ENCODE results near the gene OVOL2. TPM values are rescaled to one million over a fixed set of nuclear protein-coding genes. Genes with fewer than 3 reads are reported as not detected.
A peak's percentile ranks its signal among the peaks of the same experiment; 100 is the strongest.

Gene OVOL2
- total and polyA plus RNA-seq, 2 of the 8 experiments (the other 6 are each of a cell fraction or from before 2014, with no cell fraction given) = 11.0 to 11.4 TPM

DNA sequence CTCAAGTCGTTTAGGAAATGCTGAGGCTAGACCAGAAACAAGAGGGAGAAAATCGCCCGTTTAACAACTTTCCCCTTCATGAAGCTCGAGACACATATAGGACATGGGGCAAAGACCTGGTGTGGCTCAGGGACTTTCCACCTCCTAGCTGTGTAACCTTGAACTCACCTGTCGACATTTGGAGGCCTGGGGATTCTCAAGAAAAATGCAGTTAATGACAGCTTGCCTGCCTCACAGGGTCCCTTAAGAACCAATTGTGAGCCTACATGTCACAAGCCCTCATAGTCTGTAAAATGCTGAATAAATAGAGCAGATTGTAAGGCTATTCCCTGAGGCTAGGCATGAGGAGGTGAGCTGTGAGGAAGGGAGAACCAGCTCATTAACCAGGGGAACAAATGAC, 53.8 kb downstream of the OVOL2 start:
- no peaks in the 10 kb centered on the region for H3K27me3 ChIP-seq (replicated peaks in 1 of 4; ENCODE audit: control insufficient read depth in 3 of 4, extremely low read depth in 1 of 4, insufficient read depth in 3 of 4, low read length in 3 of 4)
- peak overlapping the region; percentile 11 for H4K91ac ChIP-seq (replicated peaks; ENCODE audit: insufficient read length, low read length)
- no peaks in the 10 kb centered on the region for H3K79me1 ChIP-seq (ENCODE audit: low read depth, low read length)
- H2AK5ac ChIP-seq (ENCODE audit: low read depth, low read length) = no peak overlapping the region
- H2AFZ ChIP-seq (ENCODE audit: low read length) = no peak overlapping the region
- H4K8ac ChIP-seq (ENCODE audit: extremely low read depth, insufficient read depth, low read length) = no peak overlapping the region
- H3K27ac ChIP-seq (ENCODE audit: low read depth, low read length) = no peak overlapping the region
- TF ChIP-seq CREB1 (IDR thresholded peaks at IDR 0.05) = no peak
- TF ChIP-seq KDM1A (IDR thresholded peaks at IDR 0.05; ENCODE audit: borderline replicate concordance, low read length) = no peak
- TF ChIP-seq JUN (IDR thresholded peaks at IDR 0.05; ENCODE audit: low read depth, low read length) = no peak
- TF ChIP-seq ZNF274 (IDR thresholded peaks at IDR 0.05; ENCODE audit: borderline replicate concordance, extremely low read depth, low read length) = no peak
- no peak for TF ChIP-seq SRF (IDR thresholded peaks at IDR 0.05; ENCODE audit: low read depth, low read length)
- no peak for TF ChIP-seq HDAC2 (IDR thresholded peaks at IDR 0.05; ENCODE audit: borderline replicate concordance in 1 of 2, low read depth in 2 of 2, low read length in 2 of 2)
- H3K4ac ChIP-seq (replicated peaks; ENCODE audit: insufficient read length, low read depth, low read length) = no peak overlapping the region
- H2BK5ac ChIP-seq (ENCODE audit: low read depth, low read length) = no peak overlapping the region
- H3K23me2 ChIP-seq (ENCODE audit: low read depth, low read length) = no peaks in the 10 kb centered on the region; the same call in 1 of the 2 replicates
- H4K20me1 ChIP-seq (replicated peaks in 1 of 2; ENCODE audit: control insufficient read depth in 1 of 2, insufficient read depth in 2 of 2, low read length in 2 of 2) = no peaks in the 10 kb centered on the region
- CTCF ChIA-PET (ENCODE audit: partially characterized antibody) = interaction anchor here (0.5 to 2.5 kb wide), 9 partner anchors 8 to 88 kb away, joined by 3 to 15 read pairs (median 4); no protein-coding TSS in a partner anchor
- DNase-seq (ENCODE audit: low read depth in 1 of 2, low spot score in 2 of 2) = no peak
- H3K4me3 ChIP-seq (ENCODE audit: extremely low read depth in 1 of 4, insufficient read depth in 2 of 4, low read depth in 3 of 4, low read length in 4 of 4) = no peak overlapping the region
- no peaks in the 10 kb centered on the region for H3K79me2 ChIP-seq (ENCODE audit: control insufficient read depth in 1 of 2, insufficient read depth in 2 of 2, low read length in 2 of 2)
- no peak overlapping the region for H3K4me2 ChIP-seq (ENCODE audit: insufficient read depth in 1 of 2, low read depth in 2 of 2, low read length in 2 of 2)
- no peak overlapping the region for H2BK120ac ChIP-seq (replicated peaks; ENCODE audit: low read depth, low read length)
- no peak overlapping the region for H3K14ac ChIP-seq (ENCODE audit: insufficient read length)
- no peak for FAIRE-seq
- H2BK12ac ChIP-seq (ENCODE audit: low read depth, low read length) = no peak overlapping the region
- POLR2A ChIA-PET (ENCODE audit: partially characterized antibody) = interaction anchor here (0.6 to 31.5 kb wide), 3 partner anchors 11 to 52 kb away, joined by 3 to 424 read pairs (median 4); partner anchors contain the start of genes MGME1 and SNX5
- H3K4me1 ChIP-seq (replicated peaks in 1 of 4; ENCODE audit: control insufficient read depth in 3 of 4, insufficient read depth in 4 of 4, low read length in 3 of 4) = peaks cover 0 to 16% (median 8%) of the 10 kb centered on the region in 4 experiments; a peak in 6 of 7 replicates
- no peak overlapping the region for H3K9ac ChIP-seq (replicated peaks in 1 of 4; ENCODE audit: extremely low read depth in 1 of 4, low read depth in 3 of 4, low read length in 3 of 4)
- H3K56ac ChIP-seq (replicated peaks; ENCODE audit: insufficient read length, low read depth, low read length) = no peak overlapping the region
- H4K5ac ChIP-seq (ENCODE audit: insufficient read length, low read depth, low read length) = no peak overlapping the region
- WGBS, 2 experiments (ENCODE audit: extremely low coverage in 1 of 2, insufficient coverage in 1 of 2, insufficient read length in 1 of 2, insufficient replicate concordance in 2 of 2, low coverage in 1 of 2, low lambda C conversion rate in 2 of 2, missing lambda C conversion rate in 1 of 2) = 77% methylated on average over 5 of the region's 5 CpGs; no CpG with 5 or more reads in 1 of the 2 experiments
- H2BK20ac ChIP-seq (ENCODE audit: low read length) = no peak overlapping the region
- no peaks in the 10 kb centered on the region for H3K9me3 ChIP-seq (ENCODE audit: insufficient read depth in 2 of 2, low read depth in 1 of 2, low read length in 1 of 2)
- H3K36me3 ChIP-seq (ENCODE audit: control insufficient read depth in 2 of 4, insufficient read depth in 4 of 4, low read length in 3 of 4) = no peaks in the 10 kb centered on the region
- H3K18ac ChIP-seq (ENCODE audit: extremely low read depth, low read length) = no peak overlapping the region
- H2BK15ac ChIP-seq (ENCODE audit: low read length) = no peak overlapping the region; the same call in 1 of the 2 replicates
- H3K23ac ChIP-seq (ENCODE audit: insufficient read length) = no peak overlapping the region
